HepG2 (cell line): ENCODE measurements around the gene TOM1L2. TPM values are rescaled to one million over a fixed set of nuclear protein-coding genes. Genes with fewer than 3 reads are reported as not detected.

Source experiments
- DDIT3 ChIP-seq: sonication (generic); formaldehyde crosslinking; IDR thresholded peaks from 2 replicates; pipeline ENCODE4 v1.4.0; 2020; ENCODE audit warnings: mild to moderate bottlenecking, missing genetic modification reagents
- ETV5 ChIP-seq: IDR thresholded peaks from 2 replicates; pipeline ENCODE4 v1.6.1; 2018; ENCODE audit warnings: missing biosample characterization, missing genetic modification reagents, inconsistent platforms, borderline replicate concordance
- FOXP1 ChIP-seq, 2 experiments: fragments of 450-650 bp in 1 of 2; IDR thresholded peaks; 2 replicates each; pipeline ENCODE4 v1.6.1; 2017 to 2018; ENCODE audit warnings: antibody characterized with exemption in 1 of 2
- HNRNPK ChIP-seq: fragments of 200-400 bp; formaldehyde crosslinking; IDR thresholded peaks from 2 replicates; pipeline ENCODE4 v1.6.1; 2018; ENCODE audit warnings: low read length, low read depth, moderate library complexity, mild to moderate bottlenecking; ENCODE audit not compliant: poor library complexity, severe bottlenecking
- MTERF4 ChIP-seq: sonication (generic); formaldehyde crosslinking; IDR thresholded peaks from 2 replicates; pipeline ENCODE4 v1.8.0; 2023; ENCODE audit warnings: mild to moderate bottlenecking, missing genetic modification reagents
- RARA ChIP-seq: IDR thresholded peaks from 2 replicates; pipeline ENCODE4 v1.6.1; 2016; ENCODE audit warnings: missing genetic modification reagents, missing compliant biosample characterization
- SIN3A ChIP-seq: IDR thresholded peaks from 2 replicates; pipeline ENCODE4 v1.6.1; 2011; ENCODE audit warnings: low read depth, mild to moderate bottlenecking, control low read depth, low read length, borderline replicate concordance
- TBP ChIP-seq: sonication (generic); formaldehyde crosslinking; IDR thresholded peaks from 2 replicates; pipeline ENCODE4 v1.5.0; 2020; ENCODE audit warnings: missing genetic modification reagents
- TEAD3 ChIP-seq: optimal IDR thresholded peaks from 2 replicates; pipeline ENCODE3; 2016; ENCODE audit warnings: borderline replicate concordance
- TFAP4 ChIP-seq: sonication (generic); IDR thresholded peaks from 2 replicates; pipeline ENCODE4 v1.6.1; 2016; ENCODE audit warnings: low read depth, borderline replicate concordance
- THAP8 ChIP-seq: sonication (generic); formaldehyde crosslinking; IDR thresholded peaks from 2 replicates; pipeline ENCODE4 v1.5.1; 2020; ENCODE audit warnings: missing genetic modification reagents, mild to moderate bottlenecking, borderline replicate concordance
- ZNF234 ChIP-seq: sonication (generic); formaldehyde crosslinking; conservative IDR thresholded peaks from 2 replicates; pipeline ENCODE4 v1.5.1; 2020; ENCODE audit warnings: mild to moderate bottlenecking, missing genetic modification reagents
- ZNF331 ChIP-seq: sonication (generic); formaldehyde crosslinking; IDR thresholded peaks from 2 replicates; pipeline ENCODE4 v1.4.0; 2020; ENCODE audit warnings: missing genetic modification reagents
- ZNF431 ChIP-seq: sonication (generic); formaldehyde crosslinking; IDR thresholded peaks from 2 replicates; pipeline ENCODE4 v1.9.0; 2022; ENCODE audit warnings: missing genetic modification reagents, low read depth, mild to moderate bottlenecking, borderline replicate concordance
- ZNF512B ChIP-seq: sonication (generic); formaldehyde crosslinking; IDR thresholded peaks from 2 replicates; pipeline ENCODE4 v1.5.1; 2020; ENCODE audit warnings: missing genetic modification reagents, mild to moderate bottlenecking, borderline replicate concordance
- ZNF576 ChIP-seq: sonication (generic); formaldehyde crosslinking; IDR thresholded peaks from 2 replicates; pipeline ENCODE4 v1.4.0; 2020; ENCODE audit warnings: mild to moderate bottlenecking, missing genetic modification reagents
- ZNF678 ChIP-seq: sonication (generic); formaldehyde crosslinking; IDR thresholded peaks from 2 replicates; pipeline ENCODE4 v1.4.0; 2020; ENCODE audit warnings: mild to moderate bottlenecking, missing genetic modification reagents
- ZNF770 ChIP-seq: sonication (generic); formaldehyde crosslinking; IDR thresholded peaks from 2 replicates; pipeline ENCODE4 v1.5.0; 2020; ENCODE audit warnings: mild to moderate bottlenecking, missing genetic modification reagents
- ZNF790 ChIP-seq: sonication (generic); formaldehyde crosslinking; IDR thresholded peaks from 2 replicates; pipeline ENCODE4 v1.8.0; 2022; ENCODE audit warnings: missing genetic modification reagents, mild to moderate bottlenecking, borderline replicate concordance
- ZSCAN9 ChIP-seq: IDR thresholded peaks from 2 replicates; pipeline ENCODE4 v1.6.1; 2016; ENCODE audit warnings: borderline replicate concordance
- polyA plus RNA-seq, 8 experiments: library from polyadenylated mRNA; depleted of rRNA in 3 of 8; stranded (reverse) in 7 of 8; unstranded in 1 of 8; fragments of >200 nt; fragmentation: Illumina TruSeq in 4 of 8; extraction: Trizol in 4 of 8; gene quantifications; 2 replicates each; pipeline versions ENCODE4 v1.2.1 to v1.2.3, GENCODE V29; 2011 to 2016; ENCODE audit warnings: low read depth in 4 of 8, missing spikeins in 1 of 8, mixed read lengths in 1 of 8; ENCODE audit not compliant: insufficient read depth in 1 of 8
- total RNA-seq, 5 experiments: library from RNA; depleted of rRNA; stranded (reverse); fragments of >200 nt; fragmentation: Illumina TruSeq; extraction: Trizol; gene quantifications; 2 replicates each; pipeline ENCODE4 v1.2.3, GENCODE V29; 2016; ENCODE audit warnings: low read depth in 1 of 5

Gene TOM1L2
- total and polyA plus RNA-seq, 2 of the 13 experiments (the other 11 are each of a cell fraction or from before 2014, with no cell fraction given): 4.7 to 7.4 TPM

GRCh38 chr17:17811381-17812210 lies 160.6 kb downstream of the TOM1L2 start (continued):
- no peak; the same call in 1 of the 2 replicates for TF ChIP-seq ETV5 (CRISPR knock-in tag)
- no peak for TF ChIP-seq ZNF576
- TF ChIP-seq FOXP1 (IDR thresholded peaks at IDR 0.05): no peak
- peak; percentile 88 for TF ChIP-seq FOXP1 (CRISPR knock-in tag; IDR thresholded peaks at IDR 0.05)
- no peak for TF ChIP-seq ZNF790 (CRISPR knock-in tag)
- no peak for TF ChIP-seq ZNF770 (CRISPR knock-in tag)
- TF ChIP-seq THAP8 (CRISPR knock-in tag): no peak
- TF ChIP-seq RARA: peak; percentile 63
- no peak for TF ChIP-seq ZSCAN9 (CRISPR knock-in tag)
- peak; percentile 53; the same call in 1 of the 2 replicates for TF ChIP-seq ZNF331
- 0 out of 2 replicates have a peak, but pooled peaks have one; percentile 45 for TF ChIP-seq ZNF431 (CRISPR knock-in tag)
- no peak for TF ChIP-seq TEAD3 (CRISPR knock-in tag)
- TF ChIP-seq ZNF234: no peak
- TF ChIP-seq MTERF4 (CRISPR knock-in tag): no peak
- no peak for TF ChIP-seq HNRNPK
- peak; percentile 32; the same call in 1 of the 2 replicates for TF ChIP-seq TFAP4
- TF ChIP-seq SIN3A: peak; percentile 31; the same call in 1 of the 2 replicates
- no peak for TF ChIP-seq DDIT3
- TF ChIP-seq TBP (CRISPR knock-in tag): no peak
- no peak for TF ChIP-seq ZNF512B (CRISPR knock-in tag)
- TF ChIP-seq ZNF678: no peak
